Glutamatergic neuron (in vitro differentiated cells): ENCODE measurements around the gene ZNF213. TPM values are rescaled to one million over a fixed set of nuclear protein-coding genes. Genes with fewer than 3 reads are reported as not detected.
A peak's percentile ranks its signal among the peaks of the same experiment; 100 is the strongest.

Experiments used
- DNase-seq: peaks from one replicate; pipeline ENCODE4 v3.0.0; 2022
- H3K27ac Mint-ChIP-seq: one replicate; pipeline ENCODE4 v1.8.0; 2020; ENCODE audit warnings: mild to moderate bottlenecking, mixed read lengths, inconsistent platforms; ENCODE audit not compliant: unreplicated experiment
- H3K27me3 Mint-ChIP-seq: one replicate; pipeline ENCODE4 v1.8.0; 2020; ENCODE audit warnings: mild to moderate bottlenecking, moderate library complexity, mixed read lengths, inconsistent platforms; ENCODE audit not compliant: unreplicated experiment
- H3K36me3 Mint-ChIP-seq: one replicate; pipeline ENCODE4 v1.8.0; 2020; ENCODE audit warnings: mild to moderate bottlenecking, mixed read lengths, inconsistent platforms; ENCODE audit not compliant: unreplicated experiment
- H3K4me1 Mint-ChIP-seq: one replicate; pipeline ENCODE4 v1.8.0; 2020; ENCODE audit warnings: mild to moderate bottlenecking, low read depth, mixed read lengths, inconsistent platforms; ENCODE audit not compliant: unreplicated experiment
- H3K4me3 Mint-ChIP-seq: one replicate; pipeline ENCODE4 v1.8.0; 2020; ENCODE audit warnings: mild to moderate bottlenecking, mixed read lengths, inconsistent platforms; ENCODE audit not compliant: unreplicated experiment
- H3K9me3 Mint-ChIP-seq: one replicate; pipeline ENCODE4 v1.8.0; 2020; ENCODE audit warnings: mild to moderate bottlenecking, moderate library complexity, mixed read lengths, inconsistent platforms; ENCODE audit not compliant: unreplicated experiment
- total RNA-seq: library from RNA; stranded (reverse); fragmentation: NEBNext Ultra II Directional; extraction: Animal tissue kit (Norgen Biotek cat#: 25700); gene quantifications from one replicate; pipeline ENCODE4 v1.2.1, GENCODE V29; 2021; ENCODE audit not compliant: unreplicated experiment
- TF ChIP-seq, protein P1 (sequence below): fragments of 200-600 bp; sonication (generic); IDR thresholded peaks from one replicate; pipeline ENCODE4 v1.5.0; 2021; ENCODE audit not compliant: partially characterized antibody, unreplicated experiment

The ZNF213 gene
- total RNA-seq, 1 donor from 2014 or later, result 18.7 TPM

- Mint-ChIP-seq H3K36me3 (no peaks in the 10 kb centered on the region), H3K9me3 (peaks cover 7% of the 10 kb centered on the region), H3K4me1 (peaks cover 16% of the 10 kb centered on the region), H3K4me3 (peak overlapping the region; percentile 40), H3K27me3 (peaks cover 2% of the 10 kb centered on the region), H3K27ac (no peak overlapping the region)
- TF ChIP-seq, protein P1, sequence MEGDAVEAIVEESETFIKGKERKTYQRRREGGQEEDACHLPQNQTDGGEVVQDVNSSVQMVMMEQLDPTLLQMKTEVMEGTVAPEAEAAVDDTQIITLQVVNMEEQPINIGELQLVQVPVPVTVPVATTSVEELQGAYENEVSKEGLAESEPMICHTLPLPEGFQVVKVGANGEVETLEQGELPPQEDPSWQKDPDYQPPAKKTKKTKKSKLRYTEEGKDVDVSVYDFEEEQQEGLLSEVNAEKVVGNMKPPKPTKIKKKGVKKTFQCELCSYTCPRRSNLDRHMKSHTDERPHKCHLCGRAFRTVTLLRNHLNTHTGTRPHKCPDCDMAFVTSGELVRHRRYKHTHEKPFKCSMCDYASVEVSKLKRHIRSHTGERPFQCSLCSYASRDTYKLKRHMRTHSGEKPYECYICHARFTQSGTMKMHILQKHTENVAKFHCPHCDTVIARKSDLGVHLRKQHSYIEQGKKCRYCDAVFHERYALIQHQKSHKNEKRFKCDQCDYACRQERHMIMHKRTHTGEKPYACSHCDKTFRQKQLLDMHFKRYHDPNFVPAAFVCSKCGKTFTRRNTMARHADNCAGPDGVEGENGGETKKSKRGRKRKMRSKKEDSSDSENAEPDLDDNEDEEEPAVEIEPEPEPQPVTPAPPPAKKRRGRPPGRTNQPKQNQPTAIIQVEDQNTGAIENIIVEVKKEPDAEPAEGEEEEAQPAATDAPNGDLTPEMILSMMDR, result no peak
- DNase-seq, result no peak
Measured at GRCh38 chr16:3088450-3088849, 46.4 kb upstream of the ZNF213 start.

DNA sequence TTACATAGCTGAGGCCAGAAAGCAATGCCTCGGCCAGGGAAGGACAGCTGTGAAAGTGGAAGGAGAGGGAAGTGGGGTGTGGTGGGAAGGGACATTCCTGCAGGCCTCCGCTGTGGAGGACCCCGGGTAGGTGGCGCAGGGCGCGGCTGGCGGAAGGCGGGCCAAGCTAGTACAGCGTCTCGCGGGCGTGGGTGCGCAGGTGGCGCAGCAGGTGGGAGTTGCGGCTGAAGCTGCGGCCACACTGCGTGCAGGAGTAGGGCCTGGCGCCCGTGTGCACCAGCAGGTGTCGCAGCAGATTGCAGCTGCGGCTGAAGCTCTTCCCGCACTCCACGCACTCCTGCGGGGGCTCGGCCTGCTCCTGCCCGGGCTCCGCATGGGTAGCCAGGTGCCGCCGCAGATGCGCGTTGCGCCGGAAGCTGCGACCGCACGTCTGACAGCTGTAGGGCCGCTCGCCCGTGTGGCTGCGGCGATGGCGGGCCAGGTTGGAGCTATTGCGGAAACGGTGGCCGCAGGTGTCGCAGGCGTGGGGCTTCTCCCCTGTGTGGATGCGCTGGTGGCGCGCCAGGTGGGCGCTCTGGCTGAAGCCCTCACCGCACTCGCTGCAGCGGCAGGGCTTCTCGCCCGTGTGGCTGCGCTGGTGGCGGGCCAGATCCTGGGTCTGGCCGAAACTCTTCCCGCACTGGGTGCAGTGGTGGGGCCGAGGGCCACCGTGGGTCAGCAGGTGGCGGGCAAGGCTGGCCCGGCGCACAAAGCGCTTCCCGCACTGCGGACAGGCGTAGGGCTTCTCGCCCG lies 45.7 kb upstream of the ZNF213 start:
- H3K4me1 Mint-ChIP-seq, result peaks cover 16% of the 10 kb centered on the region
- H3K9me3 Mint-ChIP-seq, result peaks cover 7% of the 10 kb centered on the region
- no peak overlapping the region for H3K27ac Mint-ChIP-seq
- H3K4me3 Mint-ChIP-seq, result peak overlapping the region; percentile 40
- peaks cover 2% of the 10 kb centered on the region for H3K27me3 Mint-ChIP-seq
- TF ChIP-seq, protein P1, result no peak
- no peak for DNase-seq
- H3K36me3 Mint-ChIP-seq, result no peaks in the 10 kb centered on the region

DNA sequence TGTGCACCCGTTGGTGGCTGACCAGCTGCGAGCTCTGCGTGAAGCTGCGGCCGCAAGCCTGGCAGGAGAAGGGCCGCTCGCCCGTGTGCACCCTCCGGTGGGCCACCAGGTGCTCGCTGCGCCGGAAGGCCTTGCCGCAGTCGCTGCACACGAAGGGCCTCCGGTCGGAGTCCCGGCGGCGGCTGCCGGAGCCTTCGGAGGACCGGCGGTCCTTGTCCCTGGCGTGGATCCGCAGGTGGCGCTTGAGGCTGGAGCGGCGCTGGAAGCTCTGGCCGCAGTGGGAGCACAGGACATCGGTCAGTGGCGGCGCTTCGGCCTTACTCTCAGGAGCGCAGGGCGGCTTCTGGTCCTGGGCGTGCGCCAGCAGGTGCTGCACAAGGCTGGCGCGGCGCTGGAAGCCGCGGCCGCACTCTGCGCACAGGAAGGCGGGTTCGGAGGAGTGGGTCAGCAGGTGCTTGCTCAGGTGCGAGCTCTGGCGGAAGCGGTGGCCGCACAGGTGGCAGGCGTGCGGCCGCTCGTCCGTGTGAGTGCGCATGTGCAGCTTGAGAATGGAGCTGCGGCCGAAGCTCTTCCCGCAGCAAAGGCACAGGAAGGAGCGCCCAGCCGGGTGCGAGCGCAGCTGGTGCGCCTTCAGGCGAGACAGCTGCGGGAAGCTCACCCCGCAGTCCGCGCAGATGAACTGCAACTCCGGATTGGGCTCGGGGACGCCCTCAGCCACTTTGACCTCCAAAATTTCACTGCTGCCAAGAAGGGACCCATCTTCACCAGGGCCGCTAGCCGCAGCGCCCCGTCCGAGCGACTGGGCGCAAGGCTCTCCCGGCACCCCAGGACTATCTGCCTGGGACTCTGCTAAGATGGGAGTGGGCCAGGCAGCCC lies 44.9 kb upstream of the ZNF213 start:
- H3K27me3 Mint-ChIP-seq, result peaks cover 2% of the 10 kb centered on the region
- TF ChIP-seq, protein P1, result no peak
- H3K36me3 Mint-ChIP-seq, result no peaks in the 10 kb centered on the region
- no peak overlapping the region for H3K27ac Mint-ChIP-seq
- peaks cover 16% of the 10 kb centered on the region for H3K4me1 Mint-ChIP-seq
- no peak overlapping the region for H3K4me3 Mint-ChIP-seq
- H3K9me3 Mint-ChIP-seq, result peaks cover 10% of the 10 kb centered on the region
- no peak for DNase-seq

GRCh38 chr16:3091551-3091950 lies 43.3 kb upstream of the ZNF213 start:
- Mint-ChIP-seq H3K4me3 (no peak overlapping the region), H3K36me3 (no peaks in the 10 kb centered on the region), H3K27ac (no peak overlapping the region), H3K4me1 (peaks cover 16% of the 10 kb centered on the region), H3K27me3 (peaks cover 2% of the 10 kb centered on the region), H3K9me3 (peaks cover 10% of the 10 kb centered on the region)
- DNase-seq, result no peak
- TF ChIP-seq, protein P1, result no peak
